Suppressor macrophage (primary cell): ENCODE results near the gene CEP135.
"Not testable (repeated sequence)": the region's sequence is repeated elsewhere in the genome, so short reads cannot be mapped to it uniquely, and the experiment has no call there.

ENCODE experiments used
- DNase-seq, 4 experiments: peaks; one replicate each; pipeline ENCODE4 v3.0.0-alpha.2; 2020 to 2022

Gene CEP135

DNA sequence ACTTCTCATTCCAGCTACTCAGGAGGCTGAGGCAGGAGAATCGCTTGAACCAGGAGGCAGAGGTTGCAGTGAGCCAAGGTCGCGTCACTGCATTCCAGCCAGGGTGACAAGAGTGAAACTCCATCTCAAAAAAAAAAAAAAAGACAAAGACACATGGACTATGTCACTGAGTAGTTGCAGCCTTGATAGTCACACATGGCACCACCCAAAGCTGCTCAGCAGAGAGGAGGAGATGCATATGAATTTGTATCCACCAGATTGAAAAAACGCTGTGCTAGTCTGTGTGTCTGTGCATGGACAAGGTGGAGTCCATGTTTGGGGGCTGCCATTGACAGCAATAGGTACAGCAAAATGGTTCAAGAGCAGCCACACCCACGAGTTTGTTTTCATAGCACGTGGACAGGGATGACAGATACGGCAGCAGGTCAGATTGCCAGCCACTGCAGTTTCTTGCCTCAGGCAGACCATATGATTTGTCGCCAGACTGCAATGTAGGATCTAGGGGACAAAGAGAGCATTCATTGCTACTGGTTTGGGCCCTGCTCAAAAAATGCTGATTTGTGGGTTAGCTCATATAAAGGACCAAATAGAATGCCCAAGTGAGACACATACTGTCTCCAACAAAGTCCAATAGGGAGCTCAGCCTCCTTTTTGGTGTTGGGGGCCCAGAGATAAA, 89.9 kb downstream of the CEP135 start:
- DNase-seq, result no peak

GRCh38 chr4:56040842-56041241, 92.1 kb downstream of the CEP135 start:
- no peak for DNase-seq

- no peak for DNase-seq
These were observed 93.5 kb downstream of the CEP135 start for GRCh38 chr4:56042225-56042624.

DNA sequence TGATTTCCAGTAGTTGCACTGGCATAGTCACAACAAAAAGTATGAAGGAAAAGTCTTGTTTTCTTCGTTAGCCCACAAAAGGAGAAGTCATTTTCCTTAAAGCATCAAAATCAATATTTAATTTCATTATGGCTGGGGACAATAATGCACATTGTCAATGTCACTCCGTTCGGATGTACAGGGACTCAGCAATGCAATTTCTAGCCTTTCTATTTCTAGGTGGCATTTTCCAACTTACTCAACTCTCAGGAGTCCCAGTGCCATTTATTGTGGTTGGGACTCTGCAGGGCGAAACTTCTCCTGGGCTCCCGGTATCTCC, 99.6 kb downstream of the CEP135 start:
- DNase-seq, result peak in 2 of 4 experiments; percentile 5 to 14

DNA sequence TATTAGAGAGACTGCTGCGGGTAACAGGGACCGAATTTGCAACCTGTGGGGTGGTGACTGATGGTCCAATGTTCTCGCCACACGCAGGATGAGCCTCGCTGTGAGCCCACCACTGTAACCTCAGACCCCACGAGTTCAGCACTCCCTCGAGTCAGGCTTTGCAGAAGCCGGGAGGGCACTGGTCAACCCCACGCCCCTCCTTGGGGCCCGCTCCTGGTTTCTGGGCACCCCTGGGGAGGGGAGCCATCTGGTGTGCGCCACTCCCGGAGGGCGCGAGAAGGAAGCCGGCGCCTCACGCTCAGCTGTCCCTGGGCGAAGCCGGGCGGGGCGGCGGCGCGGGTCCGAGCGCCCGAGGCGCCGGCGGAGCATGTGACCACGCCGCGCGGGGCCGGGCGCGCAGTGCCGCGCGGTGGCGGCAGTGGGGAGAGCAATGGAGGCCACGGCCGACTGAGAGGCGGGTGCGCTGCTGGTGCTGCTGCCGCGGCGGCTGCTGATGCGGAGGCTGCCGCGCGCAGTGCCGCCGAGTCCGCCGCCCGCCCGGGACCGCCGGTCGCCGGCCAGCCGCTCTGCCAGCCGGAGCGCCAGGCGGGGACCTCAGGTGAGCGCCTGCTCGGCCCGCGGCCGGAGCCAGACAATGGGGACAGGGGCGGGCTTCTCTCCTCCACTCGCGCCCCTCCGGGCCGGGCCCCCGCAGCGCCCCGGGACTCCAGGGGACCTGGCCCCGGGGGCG, 100.1 kb downstream of the CEP135 start:
- DNase-seq, result peak; percentile 66 to 89 (median 78)

DNA sequence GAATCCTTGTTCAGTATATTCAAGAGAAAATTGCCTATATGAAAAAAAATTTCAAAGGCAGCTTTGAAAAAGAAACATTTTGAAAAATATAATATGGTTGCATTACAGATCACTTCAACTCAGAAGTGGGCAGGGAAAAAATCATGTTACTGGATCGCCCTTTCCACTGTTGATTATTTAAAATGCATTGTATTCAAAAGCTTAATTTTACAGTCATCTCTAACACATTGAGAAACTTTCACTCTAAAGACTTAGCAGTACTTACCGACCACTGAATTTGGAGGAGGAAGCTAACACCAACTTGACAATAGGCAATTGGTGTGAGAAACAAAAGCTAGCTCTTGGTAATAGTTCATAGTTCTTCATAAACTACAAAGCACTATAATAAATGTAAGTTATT, 101.9 kb downstream of the CEP135 start:
- DNase-seq, result no peak

DNA sequence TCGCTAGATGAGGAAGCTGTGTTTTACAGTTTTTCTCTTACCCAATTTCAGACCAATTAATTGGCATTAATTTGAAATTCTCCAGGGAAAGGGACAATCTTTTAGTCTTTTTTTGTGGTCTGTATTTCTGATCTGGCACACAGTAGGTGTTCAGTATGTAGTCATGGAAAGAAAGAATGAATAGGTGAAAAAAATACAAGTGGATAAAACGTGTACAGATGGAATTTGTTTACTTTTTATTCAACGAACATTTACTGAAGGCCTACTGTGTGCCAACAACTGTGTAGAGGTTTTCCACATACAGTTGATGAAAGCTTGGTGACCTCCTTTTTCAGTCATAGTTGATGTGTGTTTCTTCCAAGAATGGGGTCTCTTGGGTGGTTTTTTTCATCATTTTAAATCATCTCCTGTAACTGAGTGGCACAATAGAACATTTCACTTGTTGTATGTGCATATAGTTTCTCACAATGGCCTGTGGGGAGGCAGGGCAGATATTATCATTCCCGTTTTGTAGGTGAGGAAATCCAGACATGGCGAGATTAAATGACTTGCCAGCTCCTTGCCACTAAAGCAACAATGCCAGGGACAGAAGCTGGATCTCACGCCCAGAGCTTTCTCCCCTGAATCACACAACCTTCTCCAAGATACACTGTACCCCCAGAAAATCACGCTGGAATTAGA, 102.4 kb downstream of the CEP135 start:
- DNase-seq, result no peak

DNA sequence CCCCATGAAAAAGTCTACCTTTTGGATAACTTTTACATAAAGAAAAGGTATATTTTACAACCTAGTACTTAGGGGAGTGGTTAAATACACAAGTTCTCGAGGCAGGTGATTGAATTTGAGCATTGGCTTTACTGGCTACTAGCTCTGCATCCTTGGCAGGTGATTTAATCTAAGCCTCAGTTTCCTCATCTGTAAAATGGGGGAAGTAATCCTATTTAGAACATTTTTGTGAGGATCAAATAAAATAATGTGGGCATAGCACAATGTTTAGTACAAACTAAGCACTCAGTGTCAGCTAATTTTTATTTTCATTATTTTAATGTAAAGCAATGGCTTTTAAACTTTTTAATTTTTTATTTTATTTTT, 102.9 kb downstream of the CEP135 start:
- no peak for DNase-seq

GRCh38 chr4:56052481-56052880, 103.7 kb downstream of the CEP135 start:
- DNase-seq, result no peak

- no peak for DNase-seq
These were observed 104.2 kb downstream of the CEP135 start for GRCh38 chr4:56052966-56053365.

GRCh38 chr4:56055027-56055977, 106.6 kb downstream of the CEP135 start:
- no peak for DNase-seq

DNA sequence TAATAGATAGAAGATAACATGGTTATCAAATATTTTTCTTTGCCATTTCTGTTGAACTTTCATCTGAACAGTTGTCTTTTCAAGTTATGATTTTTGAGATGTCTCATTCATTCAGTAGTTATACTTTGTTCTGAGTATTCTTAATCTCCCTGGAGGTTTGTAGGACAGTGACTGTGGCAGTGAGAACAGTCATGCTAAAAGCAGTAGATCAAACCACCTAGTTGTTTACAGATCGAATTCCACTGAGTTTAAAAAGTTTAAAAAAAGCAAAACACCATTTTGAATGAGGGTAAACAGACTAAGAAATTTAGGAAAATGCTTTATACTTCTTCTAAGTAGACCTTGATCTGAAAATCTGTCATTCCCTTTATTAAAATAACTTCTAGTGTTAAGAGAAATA, 107.2 kb downstream of the CEP135 start:
- no peak for DNase-seq

DNA sequence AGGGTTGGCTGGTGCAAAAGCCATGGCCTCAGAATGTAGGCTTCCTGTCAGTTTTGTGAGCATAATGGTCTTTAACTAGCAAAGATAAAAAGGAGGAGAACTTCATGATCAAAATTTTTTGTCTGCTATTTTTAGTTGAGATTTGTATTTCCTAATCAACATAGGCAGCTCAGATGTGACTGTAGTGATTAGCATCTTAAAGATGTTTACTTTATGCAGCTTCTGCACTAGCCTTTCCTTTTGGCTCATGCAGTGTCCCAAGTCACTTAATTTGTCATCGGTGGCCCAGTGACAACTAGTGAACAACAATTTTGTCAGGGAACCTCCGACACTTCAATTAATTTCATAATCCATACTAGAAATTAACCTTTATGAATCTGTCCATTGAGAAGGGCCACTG, 109.8 kb downstream of the CEP135 start:
- no peak for DNase-seq

- DNase-seq, result no peak
These were observed 111.3 kb downstream of the CEP135 start for GRCh38 chr4:56060036-56060435.

DNA sequence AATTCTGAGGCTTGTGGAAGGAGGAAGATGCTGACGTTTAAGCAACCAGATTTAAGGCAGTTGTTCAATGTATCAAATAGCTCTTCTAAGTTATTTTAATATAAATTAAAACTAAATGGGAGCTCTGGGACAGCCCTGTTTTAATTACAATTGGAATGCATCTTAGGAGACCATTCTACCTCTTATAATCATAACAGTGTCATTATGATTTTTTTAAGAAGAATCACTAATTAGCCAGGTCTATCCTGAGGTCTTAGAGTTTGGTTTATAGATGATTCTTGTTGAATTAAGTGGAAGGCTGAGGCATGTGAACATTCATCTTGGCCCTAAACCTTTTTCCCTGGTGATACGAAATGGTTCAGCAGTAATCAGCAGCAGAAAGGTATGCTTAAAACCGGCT, 113.4 kb downstream of the CEP135 start:
- DNase-seq, result no peak

- no peak for DNase-seq
These were observed 113.9 kb downstream of the CEP135 start for GRCh38 chr4:56062526-56063145.

DNA sequence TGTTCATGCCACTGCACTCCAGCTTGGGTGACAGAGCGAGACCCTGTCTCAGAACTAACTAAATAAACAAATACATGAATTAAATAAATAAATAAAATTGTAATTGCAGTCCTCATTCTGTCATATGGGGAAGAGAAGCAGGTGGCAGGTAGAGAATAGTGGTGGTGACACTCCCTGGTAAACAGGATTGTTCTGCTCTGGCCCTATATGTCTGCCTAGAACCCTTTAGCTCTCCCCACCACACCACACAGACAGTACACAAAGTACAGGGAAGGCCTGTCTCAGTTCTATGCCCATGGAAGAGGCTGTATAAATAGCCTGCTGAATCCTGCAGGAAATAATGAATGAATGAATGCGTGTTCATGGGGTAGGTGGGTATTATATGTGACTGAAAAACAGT, 117.7 kb downstream of the CEP135 start:
- no peak for DNase-seq

DNA sequence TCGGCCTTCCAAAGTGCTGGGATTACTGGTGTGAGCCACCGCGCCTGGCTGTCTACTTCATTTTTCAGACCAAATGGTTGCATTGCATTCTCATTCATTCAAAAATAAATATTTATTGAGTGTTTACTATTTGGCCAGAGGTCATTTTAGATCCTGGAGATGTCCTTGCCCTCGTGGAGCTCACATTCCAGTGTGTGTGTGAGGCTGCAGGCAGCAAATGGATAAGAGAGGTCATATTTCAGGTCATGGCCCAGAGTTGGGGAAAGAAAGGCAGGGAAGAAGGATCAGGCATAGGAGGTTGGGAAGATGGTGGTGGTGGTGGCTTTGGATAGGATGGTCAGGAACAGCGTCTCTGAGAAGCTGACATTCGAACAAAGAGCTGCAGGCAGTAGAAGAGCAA, 119.1 kb downstream of the CEP135 start:
- DNase-seq, result no peak

- DNase-seq, result not testable (repeated sequence)
These were observed 124.0 kb downstream of the CEP135 start for GRCh38 chr4:56072730-56073129.

GRCh38 chr4:56077676-56078075, 128.9 kb downstream of the CEP135 start:
- DNase-seq, result no peak

- no peak for DNase-seq
These were observed 130.1 kb downstream of the CEP135 start for GRCh38 chr4:56078866-56079265.

DNA sequence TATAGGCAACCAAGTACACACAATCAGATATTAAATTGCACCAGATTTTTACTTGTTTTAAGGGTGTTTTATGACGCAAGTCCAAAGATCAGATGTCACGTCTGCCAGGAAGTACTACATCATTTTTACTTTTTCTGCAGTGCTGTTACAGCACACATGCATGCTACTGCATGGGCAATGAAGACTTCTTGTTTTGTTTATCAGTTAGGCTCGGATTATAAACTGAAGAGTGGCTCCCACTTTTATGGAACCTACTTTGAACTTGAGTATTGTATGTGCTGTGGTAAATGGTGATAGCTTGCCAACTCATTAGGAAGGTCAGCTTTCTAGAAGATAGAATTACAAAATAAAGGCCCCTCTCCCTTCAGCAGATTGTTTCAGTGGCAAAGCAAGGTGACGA, 131.6 kb downstream of the CEP135 start:
- DNase-seq, result no peak

DNA sequence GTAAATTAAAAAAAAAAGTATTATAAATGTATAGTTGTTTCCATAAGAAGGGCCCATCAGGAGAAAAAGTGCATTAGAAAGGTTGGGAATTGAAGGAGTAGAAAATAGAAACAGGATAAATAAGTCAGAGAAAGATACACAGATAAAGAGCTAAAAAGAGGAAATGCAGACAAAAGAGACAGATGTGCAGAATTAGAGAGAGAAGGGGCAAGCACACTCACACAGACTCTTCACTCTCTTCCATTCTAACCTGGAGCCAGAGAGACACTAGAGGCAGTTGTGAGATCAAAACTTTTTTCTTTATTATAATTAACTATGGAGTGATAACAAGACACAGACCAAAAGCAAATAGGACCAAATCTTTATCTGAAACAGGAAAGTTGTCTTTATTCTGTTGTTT, 134.1 kb downstream of the CEP135 start:
- no peak for DNase-seq
